ENCODE measurements around the gene SH3RF2.

Gene SH3RF2

GRCh38 chr5:146051678-146052077 lies 115.3 kb downstream of the SH3RF2 start:
- FAIRE-seq, result no peak
- no peak for DNase-seq (ENCODE audit: insufficient read length, low spot score)
- TF ChIP-seq POLR2A (IDR thresholded peaks at IDR 0.05; ENCODE audit: low read depth, low read length), result no peak

GRCh38 chr5:146052780-146053179 lies 116.4 kb downstream of the SH3RF2 start:
- FAIRE-seq, result no peak
- no peak for DNase-seq (ENCODE audit: insufficient read length, low spot score)
- TF ChIP-seq POLR2A (IDR thresholded peaks at IDR 0.05; ENCODE audit: low read depth, low read length), result no peak

GRCh38 chr5:146055432-146055831 lies 119.1 kb downstream of the SH3RF2 start:
- FAIRE-seq, result no peak
- no peak for TF ChIP-seq POLR2A (IDR thresholded peaks at IDR 0.05; ENCODE audit: low read depth, low read length)
- no peak for DNase-seq (ENCODE audit: insufficient read length, low spot score)

GRCh38 chr5:146059460-146060220 lies 123.3 kb downstream of the SH3RF2 start:
- FAIRE-seq (no peak), DNase-seq (ENCODE audit: insufficient read length, low spot score) (no peak)
- no peak for TF ChIP-seq POLR2A (IDR thresholded peaks at IDR 0.05; ENCODE audit: low read depth, low read length)

- TF ChIP-seq POLR2A (IDR thresholded peaks at IDR 0.05; ENCODE audit: low read depth, low read length), result no peak
- no peak for FAIRE-seq
- no peak for DNase-seq (ENCODE audit: insufficient read length, low spot score)
Observed at GRCh38 chr5:146060221-146060585, 123.8 kb downstream of the SH3RF2 start.

GRCh38 chr5:146066968-146067367 lies 130.6 kb downstream of the SH3RF2 start:
- DNase-seq (ENCODE audit: insufficient read length, low spot score) (no peak), FAIRE-seq (no peak)
- TF ChIP-seq POLR2A (IDR thresholded peaks at IDR 0.05; ENCODE audit: low read depth, low read length), result no peak

- no peak for DNase-seq (ENCODE audit: insufficient read length, low spot score)
- FAIRE-seq, result no peak
- no peak for TF ChIP-seq POLR2A (IDR thresholded peaks at IDR 0.05; ENCODE audit: low read depth, low read length)
Observed at GRCh38 chr5:146068206-146068605, 131.8 kb downstream of the SH3RF2 start.

- TF ChIP-seq POLR2A (IDR thresholded peaks at IDR 0.05; ENCODE audit: low read depth, low read length), result no peak
- DNase-seq (ENCODE audit: insufficient read length, low spot score), result no peak
- no peak for FAIRE-seq
Observed at GRCh38 chr5:146068977-146069779, 132.8 kb downstream of the SH3RF2 start.

GRCh38 chr5:146069780-146070099 lies 133.4 kb downstream of the SH3RF2 start:
- no peak for TF ChIP-seq POLR2A (IDR thresholded peaks at IDR 0.05; ENCODE audit: low read depth, low read length)
- DNase-seq (ENCODE audit: insufficient read length, low spot score) (no peak), FAIRE-seq (no peak)

- DNase-seq (ENCODE audit: insufficient read length, low spot score), result no peak
- TF ChIP-seq POLR2A (IDR thresholded peaks at IDR 0.05; ENCODE audit: low read depth, low read length), result no peak
- FAIRE-seq, result no peak
Observed at GRCh38 chr5:146070746-146071145, 134.4 kb downstream of the SH3RF2 start.

- DNase-seq (ENCODE audit: insufficient read length, low spot score), result no peak
- no peak for TF ChIP-seq POLR2A (IDR thresholded peaks at IDR 0.05; ENCODE audit: low read depth, low read length)
- no peak for FAIRE-seq
Observed at GRCh38 chr5:146071171-146071570, 134.8 kb downstream of the SH3RF2 start.

GRCh38 chr5:146072595-146072994 lies 136.2 kb downstream of the SH3RF2 start:
- TF ChIP-seq POLR2A (IDR thresholded peaks at IDR 0.05; ENCODE audit: low read depth, low read length), result no peak
- FAIRE-seq (no peak), DNase-seq (ENCODE audit: insufficient read length, low spot score) (no peak)

GRCh38 chr5:146073239-146073900 lies 137.0 kb downstream of the SH3RF2 start:
- TF ChIP-seq POLR2A (IDR thresholded peaks at IDR 0.05; ENCODE audit: low read depth, low read length), result no peak
- no peak for FAIRE-seq
- no peak for DNase-seq (ENCODE audit: insufficient read length, low spot score)

- no peak for FAIRE-seq
- no peak for DNase-seq (ENCODE audit: insufficient read length, low spot score)
Observed at GRCh38 chr5:146076028-146076427, 139.7 kb downstream of the SH3RF2 start.

More at GRCh38 chr5:146076028-146076427, 139.7 kb downstream of the SH3RF2 start:
- TF ChIP-seq POLR2A (IDR thresholded peaks at IDR 0.05; ENCODE audit: low read depth, low read length), result no peak

Data from H54 (cell line).